Body of pancreas (tissue), 4 donors: ENCODE results near the gene HSDL2. TPM values are rescaled to one million over a fixed set of nuclear protein-coding genes. Genes with fewer than 3 reads are reported as not detected.

ENCODE experiments used
- ATAC-seq: fragments of 150-250 bp; one replicate; pipeline ENCODE4 v1.9.1; 2016
- DNase-seq, 4 donors: peaks; one replicate each; pipeline ENCODE4 v3.0.0-alpha.2; 2019
- H3K27ac ChIP-seq, 4 donors: fragments of 200-600 bp; sonication (generic); 1 replicate in 3 of 4; 2 replicates in 1 of 4; pipeline versions ENCODE4 v1.5.1 to v1.6.1; 2016 to 2019; ENCODE audit warnings: mild to moderate bottlenecking in 1 of 4, mixed read lengths in 1 of 4, moderate library complexity in 1 of 4
- H3K27me3 ChIP-seq, 2 donors: fragments of 200-600 bp; sonication (generic); one replicate each; pipeline ENCODE4 v1.6.0; 2016; ENCODE audit warnings: mild to moderate bottlenecking in 1 of 2
- H3K36me3 ChIP-seq, 2 donors: fragments of 200-600 bp; sonication (generic); replicated peaks in 1 of 2; 2 replicates each; pipeline ENCODE4 v1.5.1; 2016; ENCODE audit warnings: low read depth in 2 of 2; ENCODE audit not compliant: insufficient read depth in 1 of 2
- H3K4me1 ChIP-seq: fragments of 200-600 bp; sonication (generic); one replicate; pipeline ENCODE4 v1.6.0; 2016
- H3K4me3 ChIP-seq, 2 donors: fragments of 200-600 bp; sonication (generic); 1 replicate in 1 of 2; 2 replicates in 1 of 2; pipeline ENCODE4 v1.5.1; 2016 to 2019
- H3K9me3 ChIP-seq, 3 donors: fragments of 200-600 bp; sonication (generic); 1 replicate in 2 of 3; 2 replicates in 1 of 3; pipeline ENCODE4 v1.5.1; 2016
- CTCF ChIP-seq, 7 experiments: fragments of 450-650 bp in 4 of 7; fragments of 200-600 bp in 3 of 7; sonication (generic) in 3 of 7; IDR thresholded peaks; one replicate each; pipeline ENCODE4 v1.5.1; 2016 to 2019; ENCODE audit warnings: antibody characterized with exemption in 7 of 7
- POLR2A ChIP-seq, 3 donors: fragments of 450-650 bp; IDR thresholded peaks; one replicate each; pipeline ENCODE4 v1.6.1; 2016; ENCODE audit warnings: antibody characterized with exemption in 3 of 3, mild to moderate bottlenecking in 2 of 3
- WGBS, 2 donors: methylation state at CpG; one replicate each; pipeline ENCODE4 v1.1.5; 2017; 5-methylcytosine and 5-hydroxymethylcytosine counted together
- intact Hi-C: fragments of 100-400 bp; cut with DNase I; formaldehyde crosslinking; loops from one replicate; pipeline ENCODE4 v1.15.1; 2023
- total RNA-seq, 2 donors: library from RNA; depleted of rRNA; stranded (reverse); fragments of >200 nt; gene quantifications; one replicate each; pipeline ENCODE4 v1.1.0, GENCODE V29; 2016

HSDL2 gene
- total RNA-seq, 2 donors from 2014 or later: 20.5 to 22.7 TPM

GRCh38 chr9:112485574-112485973 is 105.7 kb downstream of the HSDL2 start:
- Histone ChIP-seq H3K36me3 (peaks cover 0 to 2% of the 10 kb centered on the region in 2 donors), H3K9me3 (no peaks in the 10 kb centered on the region), H3K4me1 (peaks cover 36% of the 10 kb centered on the region), H3K4me3 (no peak overlapping the region), H3K27ac (no peak overlapping the region), H3K27me3 (no peaks in the 10 kb centered on the region)
- ATAC-seq: no peak
- intact Hi-C loops: no loop called here
- TF ChIP-seq POLR2A (IDR thresholded peaks at IDR 0.05) (no peak), CTCF (IDR thresholded peaks at IDR 0.05) (no peak)
- no peak for DNase-seq
- WGBS, 2 donors: 77 to 86% methylated on average over 3 of the region's 3 CpGs

GRCh38 chr9:112486221-112487007 is 106.5 kb downstream of the HSDL2 start, which contains the start of gene KIAA1958:
TSS of gene KIAA1958 (plus strand) at chr9:112486827. CDS start at chr9:112574081, 87,254 bp downstream.
- peak; percentile 45 to 84 (median 83) for TF ChIP-seq POLR2A (IDR thresholded peaks at IDR 0.05)
- TF ChIP-seq CTCF (IDR thresholded peaks at IDR 0.05): peak in 2 of 7 experiments; percentile 9 to 17
- H3K4me3 ChIP-seq: peak within 1 kb of the TSS; percentile 76 to 96
- H3K4me1 ChIP-seq: peaks cover 37% of the 10 kb centered on the region
- H3K36me3 ChIP-seq: peaks cover 0 to 2% of the 10 kb centered on the region in 2 donors
- no peaks in the 10 kb centered on the region for H3K9me3 ChIP-seq
- WGBS, 2 donors: 1 to 2% methylated on average over 17 to 49 of the region's 93 CpGs
- peak within 1 kb of the TSS; percentile 71 to 90 (median 86) for H3K27ac ChIP-seq
- DNase-seq: peak; percentile 87 to 93 (median 91)
- intact Hi-C loops: no loop called here
- peak; percentile 93 for ATAC-seq
- H3K27me3 ChIP-seq: no peaks in the 10 kb centered on the region

GRCh38 chr9:112487008-112487798 is 107.3 kb downstream of the HSDL2 start:
- intact Hi-C loops: no loop called here
- ATAC-seq: peak; percentile 74
- Histone ChIP-seq H3K9me3 (no peaks in the 10 kb centered on the region), H3K27me3 (no peaks in the 10 kb centered on the region), H3K4me1 (peaks cover 37% of the 10 kb centered on the region), H3K4me3 (peak overlapping the region; percentile 76 to 96), H3K27ac (peak overlapping the region; percentile 59 to 90 (median 86)), H3K36me3 (peaks cover 0 to 2% of the 10 kb centered on the region in 2 donors)
- TF ChIP-seq POLR2A (IDR thresholded peaks at IDR 0.05) (no peak), CTCF (IDR thresholded peaks at IDR 0.05) (no peak)
- DNase-seq: peak; percentile 64 to 81 (median 72)
- 0% methylated on average over 12 to 24 of the region's 80 CpGs for WGBS, 2 donors

GRCh38 chr9:112487799-112488340 is 108.0 kb downstream of the HSDL2 start:
- 4 to 7% methylated on average over 11 of the region's 11 CpGs for WGBS, 2 donors
- no peak for ATAC-seq
- Histone ChIP-seq H3K36me3 (peaks cover 0 to 2% of the 10 kb centered on the region in 2 donors), H3K27ac (peak overlapping the region in 3 of 4 donors; percentile 85 to 90 (median 88)), H3K27me3 (no peaks in the 10 kb centered on the region), H3K4me1 (peaks cover 37% of the 10 kb centered on the region), H3K4me3 (peak overlapping the region; percentile 76 to 96), H3K9me3 (no peaks in the 10 kb centered on the region)
- DNase-seq: no peak
- intact Hi-C loops: no loop called here
- TF ChIP-seq POLR2A (IDR thresholded peaks at IDR 0.05): no peak
